EL (cell line): ENCODE results near the gene C12orf42.

ENCODE experiments used
- DNase-seq: peaks from one replicate; pipeline ENCODE4 v3.0.0-alpha.2; 2016

The C12orf42 gene

GRCh38 chr12:103495469-103496456, at the start of gene C12orf42:
TSS of gene C12orf42 (minus strand) at chr12:103495968. CDS start at chr12:103478426, 17,542 bp downstream.
- peak; percentile 34 for DNase-seq

DNA sequence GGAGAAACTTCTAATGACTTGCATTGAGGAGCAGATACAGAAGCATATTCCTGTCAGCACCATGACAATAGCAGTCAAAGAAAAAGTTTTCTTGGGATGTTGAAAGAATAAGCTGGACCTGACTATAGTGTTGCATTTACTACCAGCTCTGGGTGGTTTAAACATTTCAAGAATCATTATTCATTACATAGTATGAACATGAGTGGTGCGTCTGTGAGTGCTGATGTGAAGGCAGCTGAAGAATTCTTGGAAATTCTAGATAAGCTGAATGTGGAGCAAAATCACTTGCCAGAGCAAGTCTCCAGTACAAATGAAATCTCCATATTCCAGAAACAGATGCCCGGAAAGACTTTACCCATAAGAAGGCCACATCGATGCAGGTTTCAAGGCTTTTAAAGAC, 46.3 kb upstream of the C12orf42 start:
- no peak for DNase-seq

GRCh38 chr12:103540319-103540718, 44.6 kb upstream of the C12orf42 start:
- no peak for DNase-seq

- DNase-seq, result peak; percentile 6
These were observed 42.6 kb upstream of the C12orf42 start for GRCh38 chr12:103538397-103538796.

- no peak for DNase-seq
These were observed 34.7 kb upstream of the C12orf42 start for GRCh38 chr12:103530307-103531066.

- no peak for DNase-seq
These were observed 33.5 kb upstream of the C12orf42 start for GRCh38 chr12:103529306-103529705.

- no peak for DNase-seq
These were observed 28.6 kb upstream of the C12orf42 start for GRCh38 chr12:103524238-103524875.

DNA sequence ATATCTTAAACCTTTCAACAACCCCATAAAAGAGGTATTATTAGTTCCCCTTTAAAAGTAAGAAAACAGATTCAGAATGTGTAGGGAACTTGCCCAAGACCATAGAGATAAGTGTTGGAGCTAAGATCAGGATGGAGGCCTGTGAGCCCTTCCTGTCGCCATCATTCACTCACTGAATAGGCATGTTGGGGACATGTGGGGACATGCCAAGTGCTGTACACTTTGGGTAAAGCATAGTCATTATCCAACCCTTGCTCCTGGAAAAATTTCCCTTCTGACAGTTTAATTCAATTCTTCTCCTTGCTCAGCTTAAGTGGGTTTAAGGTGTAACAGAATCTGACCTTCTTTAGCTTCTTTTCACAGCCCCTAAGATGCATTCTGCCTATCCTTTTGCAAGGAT, 28.0 kb upstream of the C12orf42 start:
- no peak for DNase-seq

DNA sequence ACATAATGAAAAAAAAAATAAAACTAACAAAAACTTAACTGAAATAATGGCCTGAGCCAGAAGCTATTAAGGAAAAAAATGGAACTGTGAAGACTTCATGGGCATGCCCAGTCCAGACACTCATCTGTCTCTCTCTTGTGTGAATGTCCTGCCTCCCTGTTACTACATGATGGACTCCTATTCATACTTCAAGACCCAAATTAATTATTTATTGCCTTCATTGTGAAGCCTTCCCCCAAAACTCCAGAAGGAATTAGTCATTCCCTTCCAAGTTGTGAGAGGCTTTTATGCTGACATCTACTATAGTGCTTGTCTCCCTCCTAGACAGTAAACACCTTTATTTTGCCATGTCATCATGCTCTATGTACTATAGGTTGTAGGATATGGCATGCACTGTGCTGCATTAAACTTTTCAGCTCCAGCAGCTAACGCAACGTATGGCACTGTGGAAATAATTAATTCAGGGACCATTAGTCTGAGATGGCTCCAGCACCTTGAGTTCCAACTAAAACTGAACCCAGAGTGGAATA, 25.0 kb upstream of the C12orf42 start:
- DNase-seq, result no peak

GRCh38 chr12:103519632-103520031, 23.9 kb upstream of the C12orf42 start:
- no peak for DNase-seq

DNA sequence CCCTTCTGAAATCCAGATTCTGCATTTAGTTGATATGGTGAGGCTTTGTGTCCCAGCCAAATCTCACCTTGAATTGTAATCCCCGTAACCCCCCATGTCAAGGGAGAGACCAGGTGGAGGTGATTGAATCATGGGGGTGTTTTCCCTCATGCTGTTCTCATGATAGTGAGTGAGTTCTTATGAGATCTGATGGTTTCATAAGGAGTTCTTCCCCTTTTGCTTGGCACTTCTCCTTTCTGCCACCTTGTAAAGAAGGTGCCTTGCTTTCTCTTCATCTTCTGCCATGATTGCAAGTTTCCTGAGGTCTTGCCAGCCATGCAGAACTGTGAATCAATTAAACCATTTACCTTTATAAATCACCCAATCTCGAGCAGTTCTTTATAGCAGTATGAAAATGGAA, 23.1 kb upstream of the C12orf42 start:
- DNase-seq, result no peak

DNA sequence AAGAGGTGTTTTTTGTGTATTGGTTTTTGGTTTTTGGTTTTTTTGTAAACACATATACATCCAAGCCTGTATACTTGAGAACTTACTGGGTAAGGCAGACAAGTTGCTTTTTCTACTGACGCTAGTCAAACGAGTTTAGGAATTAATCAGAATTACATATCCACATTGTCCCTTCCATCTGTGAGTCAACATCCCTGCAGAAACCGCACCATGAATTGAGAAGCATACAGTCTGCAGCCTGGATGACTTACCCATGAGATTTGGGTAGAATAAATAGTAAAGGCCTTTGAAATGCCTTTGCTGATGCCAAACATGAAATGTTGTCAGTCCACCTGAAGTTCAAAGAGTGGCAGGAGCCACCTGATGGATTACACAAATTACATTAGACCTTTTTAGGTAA, 21.4 kb upstream of the C12orf42 start:
- no peak for DNase-seq

- DNase-seq, result no peak
These were observed 19.6 kb upstream of the C12orf42 start for GRCh38 chr12:103515341-103515740.

- no peak for DNase-seq
These were observed 18.1 kb upstream of the C12orf42 start for GRCh38 chr12:103513875-103514274.

- no peak for DNase-seq
These were observed 9.8 kb upstream of the C12orf42 start for GRCh38 chr12:103505371-103506236.

GRCh38 chr12:103504606-103505005, 8.8 kb upstream of the C12orf42 start:
- no peak for DNase-seq

GRCh38 chr12:103503546-103504480, 8.0 kb upstream of the C12orf42 start:
- DNase-seq, result no peak

GRCh38 chr12:103501447-103501846, 5.7 kb upstream of the C12orf42 start:
- DNase-seq, result no peak

GRCh38 chr12:103499571-103499970, 3.8 kb upstream of the C12orf42 start:
- DNase-seq, result no peak

DNA sequence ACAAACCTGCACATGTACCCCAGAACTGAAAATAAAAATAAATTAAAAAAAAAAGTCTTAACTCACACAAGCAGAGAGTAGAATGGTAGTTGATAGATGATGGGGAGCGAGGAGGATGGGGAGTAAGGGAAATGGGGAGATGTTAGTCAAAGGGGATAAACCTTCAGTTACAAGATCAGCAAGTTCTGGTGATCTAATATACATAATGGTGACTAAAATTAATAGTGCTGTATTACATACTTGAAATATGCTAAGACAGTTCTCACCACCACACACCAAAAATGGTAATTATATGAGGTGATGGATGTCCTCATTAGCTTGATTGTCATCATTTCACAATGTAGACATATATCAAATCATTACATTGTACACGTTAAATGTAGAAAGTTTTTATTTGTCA, 3.2 kb upstream of the C12orf42 start:
- DNase-seq, result no peak
